Immature natural killer cell (primary cell): Measurements from ENCODE around the gene KIF16B. TPM values are rescaled to one million over a fixed set of nuclear protein-coding genes. Genes with fewer than 3 reads are reported as not detected.

Experiments used
- DNase-seq, 3 donors: peaks; one replicate each; pipeline ENCODE4 v3.0.0; 2022; ENCODE audit warnings: mixed read lengths in 1 of 3
- H3K27ac Mint-ChIP-seq, 6 donors: one replicate each; pipeline ENCODE4 v1.8.0; 2020; ENCODE audit warnings: mixed read lengths in 6 of 6, mild to moderate bottlenecking in 5 of 6, inconsistent platforms in 4 of 6, moderate library complexity in 3 of 6
- H3K27me3 Mint-ChIP-seq, 3 donors: one replicate each; pipeline ENCODE4 v1.8.0; 2020 to 2021; ENCODE audit warnings: low read depth in 3 of 3, mild to moderate bottlenecking in 3 of 3, mixed read lengths in 3 of 3, moderate library complexity in 3 of 3, inconsistent platforms in 1 of 3
- H3K36me3 Mint-ChIP-seq, 3 donors: one replicate each; pipeline ENCODE4 v1.8.0; 2020; ENCODE audit warnings: mixed read lengths in 3 of 3, inconsistent platforms in 2 of 3, mild to moderate bottlenecking in 2 of 3
- H3K4me1 Mint-ChIP-seq, 2 donors: one replicate each; pipeline ENCODE4 v1.8.0; 2020; ENCODE audit warnings: inconsistent platforms in 2 of 2, mild to moderate bottlenecking in 2 of 2, mixed read lengths in 2 of 2, moderate library complexity in 1 of 2
- H3K4me3 Mint-ChIP-seq, 5 donors: one replicate each; pipeline ENCODE4 v1.8.0; 2020; ENCODE audit warnings: mild to moderate bottlenecking in 5 of 5, mixed read lengths in 5 of 5, inconsistent platforms in 3 of 5, moderate library complexity in 3 of 5
- H3K9me3 Mint-ChIP-seq, 6 donors: one replicate each; pipeline ENCODE4 v1.8.0; 2020; ENCODE audit warnings: mild to moderate bottlenecking in 6 of 6, mixed read lengths in 6 of 6, inconsistent platforms in 4 of 6, moderate library complexity in 3 of 6
- polyA plus RNA-seq, 3 donors: library from polyadenylated mRNA; unstranded; fragments of 300-500 nt; fragmentation: Illumina TruSeq; gene quantifications; one replicate each; pipeline ENCODE4 v1.2.3, GENCODE V29; 2021

Gene KIF16B
- polyA plus RNA-seq, 3 donors from 2014 or later, result 0.59 to 5.4 (median 1.1) TPM

GRCh38 chr20:16488086-16488485 lies 85.2 kb downstream of the KIF16B start:
- no peak for DNase-seq
- H3K4me3 Mint-ChIP-seq, result no peak overlapping the region
- peaks cover 0 to 2% (median 0%) of the 10 kb centered on the region in 3 donors for H3K27me3 Mint-ChIP-seq
- H3K27ac Mint-ChIP-seq, result no peak overlapping the region
- no peaks in the 10 kb centered on the region for H3K4me1 Mint-ChIP-seq
- peaks cover 0 to 23% (median 16%) of the 10 kb centered on the region in 3 donors for H3K36me3 Mint-ChIP-seq
- H3K9me3 Mint-ChIP-seq, result no peaks in the 10 kb centered on the region

GRCh38 chr20:16486532-16486931 lies 86.7 kb downstream of the KIF16B start:
- H3K36me3 Mint-ChIP-seq, result peaks cover 0 to 18% (median 12%) of the 10 kb centered on the region in 3 donors
- no peaks in the 10 kb centered on the region for H3K9me3 Mint-ChIP-seq
- H3K4me1 Mint-ChIP-seq, result no peaks in the 10 kb centered on the region
- peaks cover 0 to 2% (median 0%) of the 10 kb centered on the region in 3 donors for H3K27me3 Mint-ChIP-seq
- no peak for DNase-seq
- no peak overlapping the region for H3K4me3 Mint-ChIP-seq
- no peak overlapping the region for H3K27ac Mint-ChIP-seq

GRCh38 chr20:16485401-16485800 lies 87.8 kb downstream of the KIF16B start:
- Mint-ChIP-seq H3K4me3 (no peak overlapping the region), H3K27ac (no peak overlapping the region), H3K27me3 (no peaks in the 10 kb centered on the region), H3K4me1 (no peaks in the 10 kb centered on the region), H3K9me3 (no peaks in the 10 kb centered on the region), H3K36me3 (peaks cover 0 to 11% (median 8%) of the 10 kb centered on the region in 3 donors)
- no peak for DNase-seq

GRCh38 chr20:16483024-16483423 lies 90.2 kb downstream of the KIF16B start:
- no peaks in the 10 kb centered on the region for H3K4me1 Mint-ChIP-seq
- no peak for DNase-seq
- H3K27me3 Mint-ChIP-seq, result no peaks in the 10 kb centered on the region
- no peak overlapping the region for H3K4me3 Mint-ChIP-seq
- H3K9me3 Mint-ChIP-seq, result no peaks in the 10 kb centered on the region
- H3K27ac Mint-ChIP-seq, result no peak overlapping the region
- peaks cover 0 to 19% (median 8%) of the 10 kb centered on the region in 3 donors for H3K36me3 Mint-ChIP-seq

- Mint-ChIP-seq H3K4me3 (no peak overlapping the region), H3K27me3 (no peaks in the 10 kb centered on the region), H3K9me3 (no peaks in the 10 kb centered on the region), H3K27ac (no peak overlapping the region), H3K4me1 (no peaks in the 10 kb centered on the region), H3K36me3 (peaks cover 0 to 24% (median 8%) of the 10 kb centered on the region in 3 donors)
- no peak for DNase-seq
Observed at GRCh38 chr20:16481977-16482376, 91.3 kb downstream of the KIF16B start.

GRCh38 chr20:16479666-16480065 lies 93.6 kb downstream of the KIF16B start:
- Mint-ChIP-seq H3K36me3 (peaks cover 0 to 20% (median 0%) of the 10 kb centered on the region in 3 donors), H3K4me3 (no peak overlapping the region), H3K9me3 (no peaks in the 10 kb centered on the region), H3K27me3 (no peaks in the 10 kb centered on the region), H3K4me1 (no peaks in the 10 kb centered on the region), H3K27ac (no peak overlapping the region)
- no peak for DNase-seq

- Mint-ChIP-seq H3K9me3 (no peaks in the 10 kb centered on the region), H3K27me3 (no peaks in the 10 kb centered on the region), H3K4me1 (no peaks in the 10 kb centered on the region), H3K36me3 (peaks cover 0 to 20% (median 0%) of the 10 kb centered on the region in 3 donors), H3K4me3 (no peak overlapping the region), H3K27ac (no peak overlapping the region)
- no peak for DNase-seq
Observed at GRCh38 chr20:16477632-16478031, 95.6 kb downstream of the KIF16B start.

- no peak overlapping the region for H3K4me3 Mint-ChIP-seq
- peak in 2 of 3 donors; percentile 21 to 26 for DNase-seq
- peaks cover 0 to 16% (median 0%) of the 10 kb centered on the region in 3 donors for H3K36me3 Mint-ChIP-seq
- no peaks in the 10 kb centered on the region for H3K27me3 Mint-ChIP-seq
- H3K9me3 Mint-ChIP-seq, result no peaks in the 10 kb centered on the region
- no peaks in the 10 kb centered on the region for H3K4me1 Mint-ChIP-seq
- no peak overlapping the region for H3K27ac Mint-ChIP-seq
Observed at GRCh38 chr20:16476032-16476431, 97.2 kb downstream of the KIF16B start.

GRCh38 chr20:16475225-16475624 lies 98.0 kb downstream of the KIF16B start:
- H3K27ac Mint-ChIP-seq, result no peak overlapping the region
- no peak overlapping the region for H3K4me3 Mint-ChIP-seq
- no peaks in the 10 kb centered on the region for H3K4me1 Mint-ChIP-seq
- DNase-seq, result no peak
- no peaks in the 10 kb centered on the region for H3K27me3 Mint-ChIP-seq
- H3K9me3 Mint-ChIP-seq, result no peaks in the 10 kb centered on the region
- peaks cover 0 to 16% (median 0%) of the 10 kb centered on the region in 3 donors for H3K36me3 Mint-ChIP-seq

- Mint-ChIP-seq H3K4me1 (no peaks in the 10 kb centered on the region), H3K27ac (no peak overlapping the region), H3K27me3 (no peaks in the 10 kb centered on the region), H3K36me3 (peaks cover 0 to 12% (median 0%) of the 10 kb centered on the region in 3 donors), H3K9me3 (no peaks in the 10 kb centered on the region), H3K4me3 (no peak overlapping the region)
- no peak for DNase-seq
Observed at GRCh38 chr20:16474363-16474762, 98.9 kb downstream of the KIF16B start.

GRCh38 chr20:16472045-16472872 lies 101.0 kb downstream of the KIF16B start:
- H3K36me3 Mint-ChIP-seq, result peaks cover 0 to 5% (median 3%) of the 10 kb centered on the region in 3 donors
- peaks cover 0 to 2% (median 1%) of the 10 kb centered on the region in 3 donors for H3K27me3 Mint-ChIP-seq
- H3K27ac Mint-ChIP-seq, result no peak overlapping the region
- H3K9me3 Mint-ChIP-seq, result no peaks in the 10 kb centered on the region
- no peak for DNase-seq
- peaks cover 2 to 4% of the 10 kb centered on the region in 2 donors for H3K4me1 Mint-ChIP-seq
- H3K4me3 Mint-ChIP-seq, result no peak overlapping the region

- Mint-ChIP-seq H3K36me3 (peaks cover 0 to 10% (median 9%) of the 10 kb centered on the region in 3 donors), H3K27ac (no peak overlapping the region), H3K9me3 (no peaks in the 10 kb centered on the region), H3K4me3 (no peak overlapping the region), H3K27me3 (peaks cover 0 to 2% (median 1%) of the 10 kb centered on the region in 3 donors), H3K4me1 (peaks cover 5 to 7% of the 10 kb centered on the region in 2 donors)
- no peak for DNase-seq
Observed at GRCh38 chr20:16469395-16469905, 103.8 kb downstream of the KIF16B start.

- H3K27ac Mint-ChIP-seq, result no peak overlapping the region
- no peak for DNase-seq
- no peak overlapping the region for H3K4me3 Mint-ChIP-seq
- peaks cover 0 to 2% (median under 1%) of the 10 kb centered on the region in 3 donors for H3K27me3 Mint-ChIP-seq
- no peaks in the 10 kb centered on the region for H3K9me3 Mint-ChIP-seq
- H3K36me3 Mint-ChIP-seq, result peaks cover 3 to 13% (median 9%) of the 10 kb centered on the region in 3 donors
- H3K4me1 Mint-ChIP-seq, result peaks cover 5 to 7% of the 10 kb centered on the region in 2 donors
Observed at GRCh38 chr20:16462711-16463110, 110.5 kb downstream of the KIF16B start.

GRCh38 chr20:16459019-16459700 lies 114.1 kb downstream of the KIF16B start:
- H3K9me3 Mint-ChIP-seq, result no peaks in the 10 kb centered on the region
- H3K27me3 Mint-ChIP-seq, result no peaks in the 10 kb centered on the region
- no peak for DNase-seq
- H3K4me3 Mint-ChIP-seq, result no peak overlapping the region
- no peaks in the 10 kb centered on the region for H3K4me1 Mint-ChIP-seq
- peaks cover 0 to 3% (median 3%) of the 10 kb centered on the region in 3 donors for H3K36me3 Mint-ChIP-seq
- H3K27ac Mint-ChIP-seq, result no peak overlapping the region
